Right lobe of liver (tissue), 6 donors: ENCODE data around the gene IL1RAPL1. TPM values are rescaled to one million over a fixed set of nuclear protein-coding genes. Genes with fewer than 3 reads are reported as not detected.

ENCODE experiments used
- ATAC-seq, 4 donors: fragments of 200-7000 bp; cut with Tn5 transposase; one replicate each; pipeline ENCODE4 v1.9.1; 2020; ENCODE audit warnings: mild to moderate bottlenecking in 4 of 4, moderate library complexity in 4 of 4
- DNase-seq, 3 donors: peaks; one replicate each; pipeline ENCODE4 v3.0.0-alpha.2; 2020
- H3K27ac ChIP-seq, 3 donors: fragments of 200-600 bp; one replicate each; pipeline ENCODE4 v1.8.0; 2022
- H3K27me3 ChIP-seq, 2 donors: fragments of 200-600 bp; one replicate each; pipeline ENCODE4 v1.8.0; 2022
- H3K36me3 ChIP-seq, 4 donors: fragments of 200-600 bp; sonication (generic) in 1 of 4; one replicate each; pipeline versions ENCODE4 v1.5.1 to v1.8.0; 2017 to 2022; ENCODE audit warnings: control low read depth in 1 of 4
- H3K4me1 ChIP-seq, 4 donors: fragments of 200-600 bp; sonication (generic) in 1 of 4; one replicate each; pipeline versions ENCODE4 v1.5.1 to v1.8.0; 2017 to 2022; ENCODE audit warnings: control low read depth in 1 of 4
- H3K4me3 ChIP-seq, 3 donors: fragments of 200-600 bp; one replicate each; pipeline ENCODE4 v1.8.0; 2022
- H3K9me3 ChIP-seq, 4 donors: fragments of 200-600 bp; sonication (generic) in 1 of 4; one replicate each; pipeline versions ENCODE4 v1.5.1 to v1.8.0; 2017 to 2022; ENCODE audit warnings: control low read depth in 1 of 4
- CTCF ChIP-seq, 4 donors: fragments of 200-600 bp in 3 of 4; fragments of 450-650 bp in 1 of 4; IDR thresholded peaks; one replicate each; pipeline versions ENCODE4 v1.5.1 to v1.8.0; 2016 to 2022; ENCODE audit warnings: antibody characterized with exemption in 4 of 4, mild to moderate bottlenecking in 2 of 4
- POLR2A ChIP-seq: fragments of 450-650 bp; IDR thresholded peaks from one replicate; pipeline ENCODE4 v1.6.1; 2017; ENCODE audit warnings: antibody characterized with exemption, mild to moderate bottlenecking
- WGBS: methylation state at CpG from one replicate; pipeline ENCODE4 v1.1.6; 2018; ENCODE audit warnings: low coverage, low lambda C conversion rate; ENCODE audit not compliant: insufficient coverage; ENCODE audit errors: missing lambda C conversion rate; 5-methylcytosine and 5-hydroxymethylcytosine counted together
- intact Hi-C, 2 donors: fragments of 100-400 bp; cut with DNase I; formaldehyde crosslinking; loops; one replicate each; pipeline versions ENCODE4 v1.11.2 to v1.14.1; 2022
- total RNA-seq, 6 experiments: library from RNA; depleted of rRNA in 2 of 6; stranded (reverse); fragments of >200 nt in 2 of 6; fragmentation: NEBNext Ultra II Directional in 3 of 6; extraction: Animal tissue kit (Norgen Biotek cat#: 25700) in 3 of 6; gene quantifications; one replicate each; pipeline versions ENCODE4 v1.1.0 to v1.2.4, GENCODE V29; 2016 to 2023
- donor health status: DM: no; HTN: yes; CAD: no.
- donor health status: DM: no; HTN: no; CAD: no.
- donor health status: DM: no; HTN: no; CAD: no.
- donor health status: DM: no; HTN: yes; CAD: no.
- donor health status: DM: no; HTN: yes; CAD: no.

IL1RAPL1 gene
- total RNA-seq, 6 experiments from 2014 or later: not detected

GRCh38 chrX:28706964-28707363 is 119.7 kb downstream of the IL1RAPL1 start:
- H3K4me1 ChIP-seq: no peaks in the 10 kb centered on the region
- TF ChIP-seq CTCF (IDR thresholded peaks at IDR 0.05) (no peak), POLR2A (no peak)
- DNase-seq (no peak), ATAC-seq (no peak)
- no peaks in the 10 kb centered on the region for H3K36me3 ChIP-seq
- no peak overlapping the region for H3K27ac ChIP-seq
- H3K27me3 ChIP-seq: no peaks in the 10 kb centered on the region
- 0% methylated on average over 1 of the region's 4 CpGs for WGBS
- intact Hi-C loops: no loop called here
- no peak overlapping the region for H3K4me3 ChIP-seq
- no peaks in the 10 kb centered on the region for H3K9me3 ChIP-seq

GRCh38 chrX:28709421-28709820 is 122.2 kb downstream of the IL1RAPL1 start:
- Histone ChIP-seq H3K9me3 (no peaks in the 10 kb centered on the region), H3K27ac (no peak overlapping the region), H3K4me1 (no peaks in the 10 kb centered on the region), H3K27me3 (no peaks in the 10 kb centered on the region), H3K4me3 (no peak overlapping the region), H3K36me3 (no peaks in the 10 kb centered on the region)
- TF ChIP-seq POLR2A: no peak
- TF ChIP-seq CTCF (IDR thresholded peaks at IDR 0.05): no peak
- DNase-seq: no peak
- no peak for ATAC-seq
- 17% methylated on average over 3 of the region's 3 CpGs for WGBS
- intact Hi-C loops: no loop called here

GRCh38 chrX:28717864-28718263 is 130.6 kb downstream of the IL1RAPL1 start:
- Histone ChIP-seq H3K9me3 (no peaks in the 10 kb centered on the region), H3K27ac (no peak overlapping the region), H3K4me3 (no peak overlapping the region), H3K4me1 (no peaks in the 10 kb centered on the region), H3K27me3 (no peaks in the 10 kb centered on the region), H3K36me3 (no peaks in the 10 kb centered on the region)
- no peak for TF ChIP-seq POLR2A
- TF ChIP-seq CTCF (IDR thresholded peaks at IDR 0.05): no peak
- no peak for ATAC-seq
- intact Hi-C loops: no loop called here
- no peak for DNase-seq

- DNase-seq (no peak), ATAC-seq (no peak)
- H3K27me3 ChIP-seq: no peaks in the 10 kb centered on the region
- no peaks in the 10 kb centered on the region for H3K4me1 ChIP-seq
- H3K27ac ChIP-seq: no peak overlapping the region
- no peaks in the 10 kb centered on the region for H3K36me3 ChIP-seq
- H3K4me3 ChIP-seq: no peak overlapping the region
- intact Hi-C loops: no loop called here
- no peak for TF ChIP-seq CTCF (IDR thresholded peaks at IDR 0.05)
- no peak for TF ChIP-seq POLR2A
- 27% methylated on average over 1 of the region's 1 CpG for WGBS
- no peaks in the 10 kb centered on the region for H3K9me3 ChIP-seq
Observed at GRCh38 chrX:28718450-28718849, 131.2 kb downstream of the IL1RAPL1 start.

- H3K4me3 ChIP-seq: no peak overlapping the region
- no peak overlapping the region for H3K27ac ChIP-seq
- DNase-seq: no peak
- no peaks in the 10 kb centered on the region for H3K9me3 ChIP-seq
- peak in 3 of 4 donors; percentile 44 to 68 (median 67) for ATAC-seq
- WGBS: 40% methylated on average over 2 of the region's 2 CpGs
- intact Hi-C loops: no loop called here
- no peaks in the 10 kb centered on the region for H3K36me3 ChIP-seq
- TF ChIP-seq CTCF (IDR thresholded peaks at IDR 0.05) (no peak), POLR2A (no peak)
- H3K4me1 ChIP-seq: no peaks in the 10 kb centered on the region
- H3K27me3 ChIP-seq: no peaks in the 10 kb centered on the region
Observed at GRCh38 chrX:28719620-28720019, 132.4 kb downstream of the IL1RAPL1 start.
